ENCODE data around the gene TTC23.

The TTC23 gene

GRCh38 chr15:99126131-99126588 is 123.2 kb downstream of the TTC23 start:
- no peak for DNase-seq (ENCODE audit: low read depth)
- no peak for TF ChIP-seq CTCF (IDR thresholded peaks at IDR 0.05; ENCODE audit: insufficient read depth, low read depth, low read length, missing control alignments)
- H3K4me3 ChIP-seq (ENCODE audit: low read length): no peak overlapping the region

GRCh38 chr15:99125061-99125891 is 124.1 kb downstream of the TTC23 start:
- no peak for TF ChIP-seq CTCF (IDR thresholded peaks at IDR 0.05; ENCODE audit: insufficient read depth, low read depth, low read length, missing control alignments)
- no peak overlapping the region for H3K4me3 ChIP-seq (ENCODE audit: low read length)
- no peak for DNase-seq (ENCODE audit: low read depth)

DNA sequence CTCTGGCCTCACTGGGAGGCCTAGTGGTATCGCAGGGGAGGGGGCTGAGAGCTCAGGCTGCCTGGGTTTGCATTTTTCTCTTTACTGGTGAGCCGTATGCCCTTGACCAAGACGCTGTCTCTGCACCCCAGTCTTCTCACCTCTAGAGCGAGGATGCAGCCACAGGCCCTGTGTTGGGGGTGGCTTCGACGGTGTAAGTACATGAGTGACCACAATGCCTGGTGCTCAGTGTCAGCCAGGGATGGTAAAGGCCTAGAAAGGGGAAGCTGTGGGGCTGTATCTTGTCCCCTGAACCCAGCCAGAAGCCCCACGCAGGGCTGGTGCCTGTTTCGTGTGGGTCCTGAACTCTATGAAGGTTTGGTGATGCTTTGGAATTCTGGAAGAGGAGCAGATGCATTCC is 124.7 kb downstream of the TTC23 start:
- DNase-seq (ENCODE audit: low read depth): no peak
- TF ChIP-seq CTCF (IDR thresholded peaks at IDR 0.05; ENCODE audit: insufficient read depth, low read depth, low read length, missing control alignments): no peak

DNA sequence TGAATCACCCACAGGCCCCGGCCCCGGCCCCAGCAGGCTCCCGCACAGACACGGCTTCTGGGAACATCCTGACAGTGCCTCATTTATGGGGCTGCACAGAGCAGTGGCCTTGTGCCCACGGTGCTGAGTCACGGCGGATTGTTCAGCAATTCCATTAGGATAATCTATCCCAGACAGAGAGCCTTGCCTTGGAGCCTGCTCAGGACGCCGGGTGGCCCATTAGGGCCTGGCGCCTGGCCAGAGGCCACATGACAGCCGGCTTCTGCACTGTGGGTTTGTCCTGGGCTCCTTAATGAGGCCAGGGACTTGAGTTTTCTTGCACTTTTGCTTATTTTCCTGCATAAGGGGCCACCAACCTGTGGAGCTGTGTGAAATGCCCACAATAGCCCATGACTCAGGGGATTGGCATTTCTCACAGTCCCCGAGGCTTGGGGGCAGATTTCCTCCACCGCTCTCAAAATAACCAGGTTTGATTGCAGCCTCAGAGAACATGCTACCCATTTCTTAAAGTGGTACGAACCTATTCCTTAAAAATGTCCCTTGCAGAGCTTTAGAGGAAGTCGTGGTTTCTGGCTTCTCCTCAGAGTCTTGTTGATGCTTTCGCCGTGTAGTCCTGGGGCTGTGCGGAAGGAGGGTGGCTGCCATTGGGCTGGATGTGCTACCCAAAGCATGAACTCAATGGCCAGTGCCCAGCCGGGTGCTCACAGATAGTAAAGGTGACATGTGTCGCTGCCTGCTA is 125.5 kb downstream of the TTC23 start:
- TF ChIP-seq CTCF (IDR thresholded peaks at IDR 0.05; ENCODE audit: insufficient read depth, low read depth, low read length, missing control alignments): no peak
- DNase-seq (ENCODE audit: low read depth): peak; percentile 91
- peak overlapping the region; percentile 3 for H3K4me3 ChIP-seq (ENCODE audit: low read length)

More for the DNA sequence above, 124.7 kb downstream of the TTC23 start:
- H3K4me3 ChIP-seq (ENCODE audit: low read length): no peak overlapping the region

DNA sequence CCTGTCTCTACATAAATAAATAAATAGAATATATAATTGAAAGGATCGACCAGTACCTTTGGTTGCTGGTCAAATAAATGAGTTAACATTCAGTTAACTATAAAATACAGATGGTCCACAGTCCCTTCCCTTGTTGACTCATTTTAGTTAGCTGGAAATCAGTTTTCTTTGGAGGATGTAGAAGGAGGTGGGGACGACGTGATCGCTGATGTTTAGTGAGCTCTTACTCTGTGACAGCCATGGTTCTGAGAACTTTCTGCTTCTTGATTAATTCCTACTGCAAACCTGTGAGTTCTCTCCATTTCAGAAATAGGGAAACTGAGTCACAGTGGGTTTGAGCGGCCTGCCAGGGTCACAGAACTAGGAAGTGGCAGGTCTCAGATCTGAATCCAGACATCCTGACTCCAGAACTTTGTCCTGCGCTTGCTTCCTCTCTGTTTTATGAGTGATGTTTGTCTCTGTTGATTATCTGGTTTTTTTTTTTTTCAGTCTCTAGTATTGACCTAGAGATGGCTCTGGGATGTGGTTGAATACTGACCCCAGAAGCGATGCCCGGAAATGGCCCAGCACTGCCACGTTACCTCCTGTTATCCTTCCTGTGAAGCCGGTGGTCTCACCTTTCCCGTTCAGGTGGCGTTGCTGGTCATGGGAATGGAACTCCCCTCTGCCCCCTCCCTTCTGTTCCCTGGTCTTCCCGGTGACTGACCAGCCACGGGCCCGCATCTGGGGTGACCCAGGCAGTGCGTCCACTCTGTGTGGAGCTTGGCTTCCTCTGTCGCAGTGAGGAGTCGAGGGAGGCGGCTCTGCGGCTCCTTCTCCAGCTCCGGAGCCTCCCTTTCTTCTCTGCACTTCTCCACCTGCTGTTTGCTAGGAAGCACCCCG is 126.3 kb downstream of the TTC23 start:
- TF ChIP-seq CTCF (IDR thresholded peaks at IDR 0.05; ENCODE audit: insufficient read depth, low read depth, low read length, missing control alignments): no peak
- H3K4me3 ChIP-seq (ENCODE audit: low read length): no peak overlapping the region
- no peak for DNase-seq (ENCODE audit: low read depth)

GRCh38 chr15:99121691-99122410 is 127.5 kb downstream of the TTC23 start:
- no peak for DNase-seq (ENCODE audit: low read depth)
- TF ChIP-seq CTCF (IDR thresholded peaks at IDR 0.05; ENCODE audit: insufficient read depth, low read depth, low read length, missing control alignments): no peak
- no peak overlapping the region for H3K4me3 ChIP-seq (ENCODE audit: low read length)
